T-helper 1 cell treated with Interleukin-12 subunit alpha and Interleukin-12 subunit beta and Interleukin-4 antibody, amounts not matched to agents 30 ng/mL and 1 ng/mL, for 36 hours (primary cell): ENCODE data around the gene INIP. TPM values are rescaled to one million over a fixed set of nuclear protein-coding genes. Genes with fewer than 3 reads are reported as not detected.

Experiments used
- intact Hi-C: fragments of 100-400 bp; cut with micrococcal nuclease; formaldehyde crosslinking; loops from one replicate; pipeline ENCODE4 v1.15.1; 2024
- total RNA-seq: library from RNA; stranded (reverse); gene quantifications from 2 replicates; pipeline ENCODE4 v1.2.3, GENCODE V29; 2022

INIP gene
- total RNA-seq: 33.5 and 37.5 TPM in 2 replicates

- intact Hi-C loops: loop anchor here (1.0 to 5.0 kb wide), 19 partner anchors 33 to 1670 kb away; partner anchors contain the start of genes AKNA, ALAD, DNAJC25 and ECPAS
Observed at GRCh38 chr9:112717661-112718331, at the start of gene INIP. Gene INIP, minus strand, starts transcription at chr9:112718117. Its CDS starts 1,632 bp downstream, at chr9:112716485.

- intact Hi-C loops: no loop called here
Observed at GRCh38 chr9:112765281-112765680, 47.4 kb upstream of the INIP start.

GRCh38 chr9:112764837-112765236 lies 46.9 kb upstream of the INIP start:
- intact Hi-C loops: no loop called here

GRCh38 chr9:112764344-112764743 lies 46.4 kb upstream of the INIP start:
- intact Hi-C loops: no loop called here

- intact Hi-C loops: no loop called here
Observed at GRCh38 chr9:112762726-112763518, 45.0 kb upstream of the INIP start.

GRCh38 chr9:112761912-112762655 lies 44.2 kb upstream of the INIP start:
- intact Hi-C loops: no loop called here

- intact Hi-C loops: no loop called here
Observed at GRCh38 chr9:112760821-112761220, 42.9 kb upstream of the INIP start.

GRCh38 chr9:112757940-112758339 lies 40.0 kb upstream of the INIP start:
- intact Hi-C loops: loop anchor here (10.0 kb wide), 2 partner anchors 397 to 1093 kb away; partner anchors contain the start of genes GNG10 and SLC31A2

GRCh38 chr9:112757282-112757883 lies 39.5 kb upstream of the INIP start:
- intact Hi-C loops: loop anchor here (10.0 kb wide), 2 partner anchors 397 to 1093 kb away; partner anchors contain the start of genes GNG10 and SLC31A2

GRCh38 chr9:112755675-112756074 lies 37.8 kb upstream of the INIP start:
- intact Hi-C loops: loop anchor here (2.0 to 10.0 kb wide), 3 partner anchors 399 to 1091 kb away; partner anchors contain the start of genes GNG10, SLC31A2 and UGCG

GRCh38 chr9:112755016-112755427 lies 37.1 kb upstream of the INIP start:
- intact Hi-C loops: loop anchor here (2.0 to 10.0 kb wide), 3 partner anchors 400 to 1090 kb away; partner anchors contain the start of genes GNG10, SLC31A2 and UGCG

- intact Hi-C loops: loop anchor here (1.0 to 10.0 kb wide), 10 partner anchors 18 to 1090 kb away; partner anchors contain the start of genes GNG10, INIP, KIAA1958 and SLC31A2
Observed at GRCh38 chr9:112754578-112754977, 36.7 kb upstream of the INIP start.

GRCh38 chr9:112753725-112754124 lies 35.8 kb upstream of the INIP start:
- intact Hi-C loops: loop anchor here (1.0 to 10.0 kb wide), 10 partner anchors 19 to 1089 kb away; partner anchors contain the start of genes GNG10, INIP, KIAA1958 and SLC31A2

- intact Hi-C loops: loop anchor here (5.0 to 10.0 kb wide), 4 partner anchors 402 to 1088 kb away; partner anchors contain the start of genes GNG10 and SLC31A2
Observed at GRCh38 chr9:112752334-112753125, 34.6 kb upstream of the INIP start.

GRCh38 chr9:112751056-112751795 lies 33.3 kb upstream of the INIP start:
- intact Hi-C loops: loop anchor here (2.0 to 10.0 kb wide), 6 partner anchors 404 to 1086 kb away; partner anchors contain the start of genes CDC26, FKBP15, GNG10 and PRPF4

- intact Hi-C loops: loop anchor here (1.0 to 10.0 kb wide), 14 partner anchors 32 to 1267 kb away; partner anchors contain the start of genes CDC26, DNAJC25, FKBP15 and GNG10
Observed at GRCh38 chr9:112750764-112751055, 32.8 kb upstream of the INIP start.

- intact Hi-C loops: loop anchor here (1.0 to 10.0 kb wide), 14 partner anchors 32 to 1267 kb away; partner anchors contain the start of genes CDC26, DNAJC25, FKBP15 and GNG10
Observed at GRCh38 chr9:112750016-112750763, 32.3 kb upstream of the INIP start, which contains the start of gene SNX30. Gene SNX30, plus strand, starts transcription at chr9:112750760. Its CDS starts 242 bp downstream, at chr9:112751002.

- intact Hi-C loops: no loop called here
Observed at GRCh38 chr9:112747094-112747493, 29.2 kb upstream of the INIP start.
